Endothelial cell of umbilical vein (primary cell): Measurements from ENCODE around the gene CEP57L1.

Source experiments
- EZH2 ChIP-seq: IDR thresholded peaks from 2 replicates; pipeline ENCODE4 v1.6.1; 2012; ENCODE audit warnings: borderline replicate concordance, low read depth, mild to moderate bottlenecking, moderate library complexity, low read length, inconsistent platforms; ENCODE audit not compliant: severe bottlenecking
- FOS ChIP-seq: IDR thresholded peaks from 2 replicates; pipeline ENCODE4 v1.6.1; 2011; ENCODE audit warnings: mild to moderate bottlenecking, low read length, moderate library complexity, borderline replicate concordance; ENCODE audit not compliant: insufficient read depth
- GATA2 ChIP-seq: IDR thresholded peaks from 2 replicates; pipeline ENCODE4 v1.7.0; 2011; ENCODE audit warnings: low read depth, mild to moderate bottlenecking, moderate library complexity, mixed read lengths, low read length; ENCODE audit not compliant: insufficient read length, insufficient read depth
- JUN ChIP-seq: IDR thresholded peaks from 2 replicates; pipeline ENCODE4 v1.6.1; 2011; ENCODE audit warnings: borderline replicate concordance, low read depth; ENCODE audit not compliant: insufficient read length, insufficient read depth
- MYC ChIP-seq: IDR thresholded peaks from one replicate; pipeline ENCODE4 v1.6.1; 2011; ENCODE audit warnings: mild to moderate bottlenecking, low read depth, low read length
- POLR2A ChIP-seq: IDR thresholded peaks from 2 replicates; pipeline ENCODE4 v1.6.1; 2012; ENCODE audit warnings: low read depth, mild to moderate bottlenecking, control low read depth, low read length
- POLR2AphosphoS5 ChIP-seq: IDR thresholded peaks from 2 replicates; pipeline ENCODE4 v1.6.1; 2012; ENCODE audit warnings: low read depth, mild to moderate bottlenecking, control low read depth, low read length, moderate library complexity; ENCODE audit not compliant: insufficient read depth
- TF ChIP-seq, protein P1 (sequence below), 2 donors: IDR thresholded peaks; 1 replicate in 1 of 2; 2 replicates in 1 of 2; pipeline ENCODE4 v1.5.1; 2011; ENCODE audit warnings: low read length in 2 of 2, mild to moderate bottlenecking in 2 of 2, moderate library complexity in 2 of 2, control low read depth in 1 of 2, inconsistent platforms in 1 of 2, low read depth in 1 of 2; ENCODE audit not compliant: insufficient read depth in 1 of 2; ENCODE audit errors: extremely low read depth in 1 of 2
- TF ChIP-seq, protein P2 (sequence below): IDR thresholded peaks from 2 replicates; pipeline ENCODE4 v1.6.1; 2011; ENCODE audit not compliant: insufficient read depth, insufficient read length

DNA sequence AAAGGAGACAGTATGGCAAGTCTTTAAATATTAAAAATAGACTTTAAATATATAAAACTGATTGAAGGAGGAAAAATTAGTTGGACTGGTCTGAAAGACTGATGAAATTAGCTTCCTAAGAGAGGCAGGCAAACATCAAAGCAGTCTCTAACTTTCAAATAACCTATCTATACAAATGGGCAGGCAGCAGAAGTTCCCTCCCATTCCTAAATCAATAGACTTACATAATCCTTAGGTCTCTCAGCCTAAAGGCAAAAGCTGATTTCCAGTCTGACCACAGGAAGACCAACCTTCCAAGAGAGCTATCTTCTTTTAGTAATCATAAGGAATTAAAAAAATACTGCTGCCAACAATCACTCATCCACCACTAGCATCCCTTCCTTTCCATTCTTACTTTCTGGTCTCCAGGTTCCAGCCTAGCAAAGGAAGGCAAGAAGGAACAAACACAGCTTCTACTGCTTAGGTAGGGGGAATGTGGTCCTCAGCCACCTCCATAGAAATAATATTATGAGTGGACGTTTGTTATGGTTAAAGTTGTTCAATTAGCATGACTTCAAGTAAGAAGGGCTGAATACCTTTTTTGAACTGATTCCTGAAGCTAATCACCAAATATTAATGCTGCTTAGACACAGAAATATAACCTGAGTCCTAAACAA lies 44.7 kb upstream of the CEP57L1 start:
- TF ChIP-seq, protein P1, sequence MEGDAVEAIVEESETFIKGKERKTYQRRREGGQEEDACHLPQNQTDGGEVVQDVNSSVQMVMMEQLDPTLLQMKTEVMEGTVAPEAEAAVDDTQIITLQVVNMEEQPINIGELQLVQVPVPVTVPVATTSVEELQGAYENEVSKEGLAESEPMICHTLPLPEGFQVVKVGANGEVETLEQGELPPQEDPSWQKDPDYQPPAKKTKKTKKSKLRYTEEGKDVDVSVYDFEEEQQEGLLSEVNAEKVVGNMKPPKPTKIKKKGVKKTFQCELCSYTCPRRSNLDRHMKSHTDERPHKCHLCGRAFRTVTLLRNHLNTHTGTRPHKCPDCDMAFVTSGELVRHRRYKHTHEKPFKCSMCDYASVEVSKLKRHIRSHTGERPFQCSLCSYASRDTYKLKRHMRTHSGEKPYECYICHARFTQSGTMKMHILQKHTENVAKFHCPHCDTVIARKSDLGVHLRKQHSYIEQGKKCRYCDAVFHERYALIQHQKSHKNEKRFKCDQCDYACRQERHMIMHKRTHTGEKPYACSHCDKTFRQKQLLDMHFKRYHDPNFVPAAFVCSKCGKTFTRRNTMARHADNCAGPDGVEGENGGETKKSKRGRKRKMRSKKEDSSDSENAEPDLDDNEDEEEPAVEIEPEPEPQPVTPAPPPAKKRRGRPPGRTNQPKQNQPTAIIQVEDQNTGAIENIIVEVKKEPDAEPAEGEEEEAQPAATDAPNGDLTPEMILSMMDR (IDR thresholded peaks at IDR 0.05; ENCODE audit: extremely low read depth in 1 of 2, insufficient read depth in 1 of 2, low read depth in 1 of 2, low read length in 2 of 2), result no peak
- no peak for TF ChIP-seq FOS
- TF ChIP-seq POLR2A, result no peak
- no peak for TF ChIP-seq JUN
- TF ChIP-seq POLR2AphosphoS5, result no peak
- TF ChIP-seq EZH2, result no peak
- TF ChIP-seq, protein P2, sequence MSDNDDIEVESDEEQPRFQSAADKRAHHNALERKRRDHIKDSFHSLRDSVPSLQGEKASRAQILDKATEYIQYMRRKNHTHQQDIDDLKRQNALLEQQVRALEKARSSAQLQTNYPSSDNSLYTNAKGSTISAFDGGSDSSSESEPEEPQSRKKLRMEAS, result no peak
- TF ChIP-seq MYC, result no peak
- TF ChIP-seq GATA2, result no peak
